Astrocyte of the spinal cord (primary cell): ENCODE data around the gene VPS45.

Experiments
- DNase-seq: peaks from one replicate; pipeline ENCODE4 v3.0.0; 2011; ENCODE audit warnings: low read depth, low spot score
- H3K4me3 ChIP-seq: 2 replicates; pipeline ENCODE4 v1.5.1; 2011; ENCODE audit warnings: low read depth, mild to moderate bottlenecking, low read length, moderate library complexity
- in situ Hi-C: cut with HindIII; loops from 2 replicates; pipeline ENCODE4 v1.10.0; 2017; ENCODE audit warnings: low sequenced_read_pairs
- TF ChIP-seq, protein P1 (sequence below): IDR thresholded peaks from 2 replicates; pipeline ENCODE4 v1.5.1; 2012; ENCODE audit warnings: low read depth, mild to moderate bottlenecking, low read length, inconsistent platforms

Gene VPS45

DNA sequence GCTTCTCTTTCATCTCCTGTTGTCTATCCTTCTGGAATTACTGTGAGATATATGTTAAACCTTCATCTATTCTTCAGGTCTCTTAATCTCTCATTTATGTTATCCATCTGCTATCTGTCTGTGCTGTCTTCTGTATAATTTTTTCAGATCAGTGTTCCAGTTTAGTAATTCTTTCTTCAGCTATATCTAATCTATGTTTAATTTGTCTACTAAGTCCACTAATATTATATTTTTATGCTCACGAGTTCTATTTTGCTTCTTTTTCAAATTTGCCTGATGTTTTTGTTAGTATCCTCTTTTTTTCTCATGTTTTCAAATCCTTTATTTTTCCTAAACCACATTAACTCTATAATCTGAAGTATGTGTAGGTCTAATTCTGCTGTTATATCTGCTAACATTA lies 47.5 kb downstream of the VPS45 start:
- DNase-seq: no peak
- TF ChIP-seq, protein P1, sequence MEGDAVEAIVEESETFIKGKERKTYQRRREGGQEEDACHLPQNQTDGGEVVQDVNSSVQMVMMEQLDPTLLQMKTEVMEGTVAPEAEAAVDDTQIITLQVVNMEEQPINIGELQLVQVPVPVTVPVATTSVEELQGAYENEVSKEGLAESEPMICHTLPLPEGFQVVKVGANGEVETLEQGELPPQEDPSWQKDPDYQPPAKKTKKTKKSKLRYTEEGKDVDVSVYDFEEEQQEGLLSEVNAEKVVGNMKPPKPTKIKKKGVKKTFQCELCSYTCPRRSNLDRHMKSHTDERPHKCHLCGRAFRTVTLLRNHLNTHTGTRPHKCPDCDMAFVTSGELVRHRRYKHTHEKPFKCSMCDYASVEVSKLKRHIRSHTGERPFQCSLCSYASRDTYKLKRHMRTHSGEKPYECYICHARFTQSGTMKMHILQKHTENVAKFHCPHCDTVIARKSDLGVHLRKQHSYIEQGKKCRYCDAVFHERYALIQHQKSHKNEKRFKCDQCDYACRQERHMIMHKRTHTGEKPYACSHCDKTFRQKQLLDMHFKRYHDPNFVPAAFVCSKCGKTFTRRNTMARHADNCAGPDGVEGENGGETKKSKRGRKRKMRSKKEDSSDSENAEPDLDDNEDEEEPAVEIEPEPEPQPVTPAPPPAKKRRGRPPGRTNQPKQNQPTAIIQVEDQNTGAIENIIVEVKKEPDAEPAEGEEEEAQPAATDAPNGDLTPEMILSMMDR: no peak
- H3K4me3 ChIP-seq: no peak overlapping the region
- in situ Hi-C loops: no loop called here

GRCh38 chr1:150118716-150119115 lies 51.1 kb downstream of the VPS45 start:
- no peak overlapping the region for H3K4me3 ChIP-seq
- in situ Hi-C loops: no loop called here
- no peak for DNase-seq
- TF ChIP-seq, protein P1: no peak

GRCh38 chr1:150121236-150121862 lies 53.8 kb downstream of the VPS45 start:
- no peak overlapping the region for H3K4me3 ChIP-seq
- in situ Hi-C loops: no loop called here
- TF ChIP-seq, protein P1: no peak
- no peak for DNase-seq

GRCh38 chr1:150126811-150127210 lies 59.2 kb downstream of the VPS45 start:
- TF ChIP-seq, protein P1: no peak
- no peak overlapping the region for H3K4me3 ChIP-seq
- in situ Hi-C loops: no loop called here
- DNase-seq: no peak

- in situ Hi-C loops: no loop called here
- TF ChIP-seq, protein P1: no peak
- no peak overlapping the region for H3K4me3 ChIP-seq
- no peak for DNase-seq
Measured at GRCh38 chr1:150127464-150127863, 59.9 kb downstream of the VPS45 start.

DNA sequence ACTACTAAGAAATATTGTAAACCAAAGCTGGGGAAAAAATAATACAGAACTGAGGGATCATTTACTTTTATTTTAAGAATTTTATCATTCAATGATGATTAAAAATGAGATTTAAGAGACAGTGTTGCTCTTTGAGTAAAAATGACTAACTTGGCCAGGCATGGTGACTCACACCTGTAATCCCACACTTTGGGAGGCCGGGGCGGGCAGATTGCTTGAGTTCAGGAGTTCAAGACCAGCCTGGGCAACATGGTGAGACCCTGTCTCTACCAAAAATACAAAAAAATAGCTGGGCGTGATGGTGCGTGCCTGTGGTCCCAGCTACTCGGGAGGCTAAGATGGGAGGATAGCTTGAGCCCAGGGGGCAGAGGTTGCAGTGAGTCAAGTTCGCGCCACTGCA lies 60.3 kb downstream of the VPS45 start:
- in situ Hi-C loops: no loop called here
- TF ChIP-seq, protein P1: no peak
- DNase-seq: no peak
- no peak overlapping the region for H3K4me3 ChIP-seq

DNA sequence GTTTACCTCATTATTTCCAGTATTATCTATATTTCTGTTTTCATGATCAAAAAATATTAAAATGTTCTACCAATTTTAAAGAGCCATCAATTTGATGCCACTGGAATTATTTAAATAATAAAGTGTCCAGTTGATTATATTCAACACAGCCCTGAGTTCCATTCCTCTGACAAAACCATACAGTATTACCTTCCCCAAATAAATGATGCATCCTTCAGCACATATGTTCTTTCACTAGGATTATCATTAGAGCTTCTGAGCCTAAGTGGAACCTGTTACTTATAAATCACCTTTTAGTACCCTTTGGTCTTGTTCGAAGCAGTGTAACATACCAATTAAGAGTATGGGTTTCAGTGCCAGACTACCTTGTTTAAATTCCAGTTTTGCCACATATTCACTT lies 64.8 kb downstream of the VPS45 start:
- no peak for DNase-seq
- in situ Hi-C loops: no loop called here
- H3K4me3 ChIP-seq: no peak overlapping the region
- TF ChIP-seq, protein P1: no peak
